ENCODE data around the gene SMYD3. TPM values are rescaled to one million over a fixed set of nuclear protein-coding genes. Genes with fewer than 3 reads are reported as not detected.

SMYD3 gene
- total RNA-seq, 4 donors from 2014 or later, result 10.5 to 36.4 (median 22.5) TPM

DNA sequence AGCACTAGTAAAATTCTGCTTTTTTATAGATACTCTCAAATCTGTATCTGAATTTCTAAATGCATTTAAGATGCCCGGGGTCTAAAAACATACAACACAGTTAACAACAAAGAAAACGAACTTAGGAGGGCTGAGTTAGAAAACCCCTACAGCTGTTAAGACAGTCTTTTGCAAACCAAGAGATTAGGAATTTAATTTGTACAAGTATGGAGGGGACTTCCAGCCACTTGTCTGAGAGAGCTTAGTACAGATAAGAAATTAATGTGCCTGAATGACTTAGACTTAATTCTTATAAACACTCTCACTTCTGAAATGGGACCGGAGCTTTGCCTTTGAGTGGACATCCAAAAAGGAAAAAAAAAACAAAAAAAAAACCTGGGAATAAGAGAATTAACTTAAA is 61.6 kb downstream of the SMYD3 start:
- intact Hi-C loops (cut with DNase I; ENCODE audit: low total_unique reads), result no loop called here
- no peak for DNase-seq
- H3K4me1 ChIP-seq, result no peaks in the 10 kb centered on the region
- no peak overlapping the region for H3K27ac ChIP-seq
- H3K4me3 ChIP-seq, result no peak overlapping the region
- no peaks in the 10 kb centered on the region for H3K36me3 ChIP-seq
- TF ChIP-seq, protein P1, sequence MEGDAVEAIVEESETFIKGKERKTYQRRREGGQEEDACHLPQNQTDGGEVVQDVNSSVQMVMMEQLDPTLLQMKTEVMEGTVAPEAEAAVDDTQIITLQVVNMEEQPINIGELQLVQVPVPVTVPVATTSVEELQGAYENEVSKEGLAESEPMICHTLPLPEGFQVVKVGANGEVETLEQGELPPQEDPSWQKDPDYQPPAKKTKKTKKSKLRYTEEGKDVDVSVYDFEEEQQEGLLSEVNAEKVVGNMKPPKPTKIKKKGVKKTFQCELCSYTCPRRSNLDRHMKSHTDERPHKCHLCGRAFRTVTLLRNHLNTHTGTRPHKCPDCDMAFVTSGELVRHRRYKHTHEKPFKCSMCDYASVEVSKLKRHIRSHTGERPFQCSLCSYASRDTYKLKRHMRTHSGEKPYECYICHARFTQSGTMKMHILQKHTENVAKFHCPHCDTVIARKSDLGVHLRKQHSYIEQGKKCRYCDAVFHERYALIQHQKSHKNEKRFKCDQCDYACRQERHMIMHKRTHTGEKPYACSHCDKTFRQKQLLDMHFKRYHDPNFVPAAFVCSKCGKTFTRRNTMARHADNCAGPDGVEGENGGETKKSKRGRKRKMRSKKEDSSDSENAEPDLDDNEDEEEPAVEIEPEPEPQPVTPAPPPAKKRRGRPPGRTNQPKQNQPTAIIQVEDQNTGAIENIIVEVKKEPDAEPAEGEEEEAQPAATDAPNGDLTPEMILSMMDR (IDR thresholded peaks at IDR 0.05), result no peak
- no peak for TF ChIP-seq POLR2A (IDR thresholded peaks at IDR 0.05)
- no peaks in the 10 kb centered on the region for H3K9me3 ChIP-seq
- no peaks in the 10 kb centered on the region for H3K27me3 ChIP-seq

DNA sequence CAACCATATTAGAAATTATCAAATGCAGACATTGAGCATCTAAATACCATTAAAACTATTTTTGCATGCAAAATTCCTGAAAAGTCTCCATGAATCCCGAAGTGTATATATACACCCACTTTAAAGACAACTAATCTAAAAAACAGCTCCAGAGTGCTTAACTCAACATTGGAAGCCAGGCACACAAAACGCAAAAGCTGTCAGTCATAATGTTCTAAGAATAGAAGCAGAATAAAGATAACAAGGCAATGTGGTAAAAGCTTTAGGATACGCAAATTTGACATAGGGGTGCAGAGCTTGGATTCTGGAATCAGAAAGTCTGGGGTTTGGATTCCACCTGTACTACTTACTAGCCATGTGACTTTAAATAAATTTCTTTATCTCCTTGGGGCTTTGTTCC is 62.5 kb downstream of the SMYD3 start:
- Histone ChIP-seq H3K36me3 (no peaks in the 10 kb centered on the region), H3K9me3 (no peaks in the 10 kb centered on the region), H3K27ac (no peak overlapping the region), H3K4me1 (no peaks in the 10 kb centered on the region), H3K4me3 (no peak overlapping the region), H3K27me3 (no peaks in the 10 kb centered on the region)
- intact Hi-C loops (cut with DNase I; ENCODE audit: low total_unique reads), result no loop called here
- no peak for DNase-seq
- no peak for TF ChIP-seq POLR2A (IDR thresholded peaks at IDR 0.05)
- TF ChIP-seq, protein P1 (IDR thresholded peaks at IDR 0.05), result no peak

DNA sequence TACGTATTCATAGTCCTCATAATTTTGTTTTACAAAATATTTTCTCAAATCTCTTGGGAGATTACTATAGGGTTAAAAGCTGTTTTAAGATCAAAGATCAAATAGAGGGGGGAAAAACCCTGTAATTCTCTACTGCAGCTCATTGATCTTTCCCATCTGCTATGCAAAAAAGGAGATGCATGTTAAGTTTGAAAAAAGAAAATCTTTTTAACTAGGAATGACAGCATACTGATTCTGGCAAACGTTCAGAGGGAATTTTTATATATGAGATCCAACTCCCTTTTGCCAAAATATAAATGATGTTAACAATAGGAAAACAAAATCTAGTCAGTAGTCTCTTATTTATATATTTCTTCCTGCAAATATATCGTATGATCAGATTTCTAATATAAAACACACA is 69.1 kb downstream of the SMYD3 start:
- no peaks in the 10 kb centered on the region for H3K27me3 ChIP-seq
- intact Hi-C loops (cut with DNase I; ENCODE audit: low total_unique reads), result no loop called here
- H3K4me1 ChIP-seq, result no peaks in the 10 kb centered on the region
- no peaks in the 10 kb centered on the region for H3K9me3 ChIP-seq
- TF ChIP-seq, protein P1 (IDR thresholded peaks at IDR 0.05), result no peak
- no peak for TF ChIP-seq POLR2A (IDR thresholded peaks at IDR 0.05)
- no peak overlapping the region for H3K4me3 ChIP-seq
- no peak overlapping the region for H3K27ac ChIP-seq
- no peak for DNase-seq
- H3K36me3 ChIP-seq, result no peaks in the 10 kb centered on the region

DNA sequence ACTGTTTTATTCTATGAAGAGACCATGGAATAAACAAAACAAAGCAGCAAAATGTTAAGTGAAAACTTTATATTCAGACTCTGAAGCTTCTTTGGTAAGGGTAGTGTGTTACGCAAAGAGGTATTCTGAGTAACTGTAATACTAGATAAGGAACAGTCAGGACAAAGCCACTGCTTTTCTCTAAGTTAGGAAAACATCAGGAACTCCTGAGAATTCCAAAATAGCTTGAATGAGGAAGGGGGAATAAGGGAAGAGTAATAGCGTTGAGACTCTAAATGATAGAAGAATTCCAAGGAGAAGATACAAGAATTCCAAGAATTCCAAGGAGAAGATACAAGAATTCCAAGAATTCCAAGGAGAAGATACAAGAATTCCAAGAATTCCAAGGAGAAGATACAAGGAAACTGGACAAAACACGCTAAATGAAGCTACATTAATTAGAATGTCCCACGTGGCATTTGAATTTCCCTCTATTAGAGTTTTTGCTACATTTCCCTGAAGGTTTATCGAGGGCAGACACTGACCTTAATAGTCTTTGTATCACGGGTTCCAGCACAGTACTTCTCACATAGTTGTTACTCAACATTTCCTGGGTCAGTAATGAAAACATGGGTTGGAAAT is 71.5 kb downstream of the SMYD3 start:
- intact Hi-C loops (cut with DNase I; ENCODE audit: low total_unique reads), result no loop called here
- H3K36me3 ChIP-seq, result no peaks in the 10 kb centered on the region
- H3K4me3 ChIP-seq, result no peak overlapping the region

DNA sequence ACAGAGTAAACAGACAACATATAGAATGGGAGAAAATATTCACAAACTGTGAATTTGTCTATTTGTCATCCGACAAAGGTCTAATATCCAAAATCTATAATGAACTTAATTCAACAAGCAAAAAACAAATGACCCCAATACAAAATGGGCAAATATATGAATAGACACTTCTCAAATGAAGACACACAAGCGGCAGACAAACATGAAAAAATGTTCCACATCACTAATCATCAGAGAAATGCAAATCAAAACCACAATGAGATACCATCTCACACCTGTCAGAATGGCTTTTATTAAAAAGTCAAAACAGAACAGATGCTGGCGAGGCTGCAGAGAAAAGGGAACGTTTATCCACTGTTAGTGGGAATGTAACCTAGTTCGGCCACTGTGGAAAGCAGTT is 72.7 kb downstream of the SMYD3 start:
- TF ChIP-seq POLR2A (IDR thresholded peaks at IDR 0.05), result no peak
- TF ChIP-seq, protein P1 (IDR thresholded peaks at IDR 0.05), result no peak
- no peak for DNase-seq
- Histone ChIP-seq H3K36me3 (no peaks in the 10 kb centered on the region), H3K4me3 (no peak overlapping the region), H3K9me3 (no peaks in the 10 kb centered on the region), H3K4me1 (no peaks in the 10 kb centered on the region), H3K27ac (no peak overlapping the region), H3K27me3 (no peaks in the 10 kb centered on the region)
- intact Hi-C loops (cut with DNase I; ENCODE audit: low total_unique reads), result no loop called here

More for the DNA sequence above, 71.5 kb downstream of the SMYD3 start:
- H3K4me1 ChIP-seq, result no peaks in the 10 kb centered on the region
- H3K27ac ChIP-seq, result no peak overlapping the region
- no peak for DNase-seq
- H3K9me3 ChIP-seq, result no peaks in the 10 kb centered on the region
- TF ChIP-seq, protein P1 (IDR thresholded peaks at IDR 0.05), result no peak
- TF ChIP-seq POLR2A (IDR thresholded peaks at IDR 0.05), result no peak
- no peaks in the 10 kb centered on the region for H3K27me3 ChIP-seq
